ENCODE data around the gene HMG20A.

- TF ChIP-seq POLR2A (IDR thresholded peaks at IDR 0.05; ENCODE audit: low read length) (no peak), GATA1 (IDR thresholded peaks at IDR 0.05; ENCODE audit: low read depth, low read length) (no peak)
These were observed 91.2 kb downstream of the HMG20A start for GRCh38 chr15:77511869-77512268.

Data from erythroblast (primary cell).